ENCODE results near the gene MDGA2.

MDGA2 gene

GRCh38 chr14:47471075-47471474, 204.3 kb downstream of the MDGA2 start:
- DNase-seq, result no peak

GRCh38 chr14:47466916-47467315, 208.5 kb downstream of the MDGA2 start:
- DNase-seq, result no peak

DNA sequence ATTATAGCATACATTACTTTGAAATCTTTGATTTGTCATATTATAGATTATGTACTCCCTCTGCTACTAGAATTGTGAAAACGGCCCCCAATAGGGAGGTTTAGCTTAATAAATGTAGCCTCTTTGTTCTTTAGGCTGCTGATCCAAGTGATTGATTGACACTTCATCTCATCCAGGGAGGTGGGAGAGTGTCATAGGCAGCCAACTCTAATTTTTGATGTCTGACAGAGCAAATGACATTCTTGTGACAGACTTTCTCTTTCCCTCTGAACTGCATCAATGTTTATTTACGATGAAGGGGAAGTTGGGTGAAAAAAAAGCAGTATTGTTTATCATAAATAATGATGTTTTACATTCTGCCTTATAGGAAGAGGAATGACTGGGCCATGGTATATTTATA, 221.4 kb downstream of the MDGA2 start:
- no peak for DNase-seq

GRCh38 chr14:47447076-47447475, 228.3 kb downstream of the MDGA2 start:
- DNase-seq, result no peak

GRCh38 chr14:47442211-47442610, 233.2 kb downstream of the MDGA2 start:
- DNase-seq, result no peak

- no peak for DNase-seq
These were observed 235.5 kb downstream of the MDGA2 start for GRCh38 chr14:47439953-47440352.

DNA sequence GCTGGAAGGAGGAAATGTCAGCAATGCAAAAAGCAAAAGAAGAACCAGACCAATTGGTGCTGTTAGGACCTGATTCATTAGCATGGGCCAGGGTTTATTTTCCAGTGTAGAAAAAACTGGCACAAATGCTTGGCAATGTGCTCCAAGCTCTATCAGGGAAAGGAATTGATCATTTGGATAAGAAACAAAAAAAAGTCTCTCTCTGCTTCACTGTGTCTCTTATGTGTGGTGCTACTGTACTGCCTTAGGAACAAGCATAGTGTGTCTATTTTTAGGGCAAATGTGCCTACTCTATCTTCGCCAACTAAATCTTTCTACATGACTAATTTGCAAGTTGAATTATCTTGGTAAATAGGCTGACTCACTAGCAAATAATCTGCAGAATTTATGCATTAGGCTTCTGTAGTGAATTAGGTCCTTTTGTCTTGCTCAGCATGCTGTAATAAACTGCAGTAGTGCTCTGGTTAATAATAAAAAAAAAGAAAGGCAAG, 236.7 kb downstream of the MDGA2 start:
- no peak for DNase-seq

DNA sequence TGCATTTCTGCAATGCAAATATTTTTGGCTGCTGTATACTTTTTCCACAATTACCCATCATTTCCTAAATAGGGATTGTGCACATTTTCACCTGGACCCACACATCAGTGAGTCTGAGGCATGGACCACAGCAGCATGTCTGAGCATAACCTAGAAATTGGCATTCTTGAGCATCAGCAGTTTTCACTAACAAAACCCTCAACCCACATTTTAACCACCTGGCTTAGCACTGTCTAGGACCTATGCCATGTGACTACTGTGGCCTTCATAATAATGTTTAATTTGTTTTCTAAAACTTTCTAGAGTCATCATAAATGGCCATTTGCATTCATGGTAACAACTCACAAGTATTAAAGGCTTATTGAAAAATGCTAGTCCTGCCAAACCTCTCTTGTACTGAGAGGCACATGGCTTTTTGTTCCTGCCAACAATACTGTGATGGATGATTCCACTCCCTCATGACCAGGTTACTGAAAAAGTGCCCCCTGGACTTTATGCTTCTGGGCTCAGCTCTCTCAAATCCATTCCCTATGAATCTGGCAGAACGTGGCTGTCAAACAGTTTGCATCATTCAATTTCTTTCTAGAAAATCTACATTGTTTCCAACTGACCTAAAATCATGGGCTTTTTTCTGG, 240.0 kb downstream of the MDGA2 start:
- DNase-seq, result no peak

- DNase-seq, result no peak
These were observed 247.8 kb downstream of the MDGA2 start for GRCh38 chr14:47427629-47428028.

DNA sequence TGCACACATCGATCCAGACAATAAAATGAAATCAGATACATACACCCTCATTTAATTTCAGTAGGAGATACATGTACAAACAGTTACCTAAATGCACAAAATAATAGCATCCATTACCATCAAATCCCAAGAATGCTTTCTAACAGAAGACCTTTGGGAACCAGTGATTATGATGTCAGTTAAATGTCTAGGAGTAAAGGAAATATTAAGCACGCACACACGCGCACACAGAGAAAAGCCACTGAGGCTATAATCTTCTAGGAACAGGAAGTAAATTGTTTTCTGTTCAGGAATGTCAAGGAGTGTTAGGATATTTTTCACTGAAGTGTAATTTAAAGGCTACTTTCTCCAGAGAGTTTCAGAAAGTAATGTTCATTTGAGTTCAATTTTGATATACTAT, 250.1 kb downstream of the MDGA2 start:
- DNase-seq, result no peak

DNA sequence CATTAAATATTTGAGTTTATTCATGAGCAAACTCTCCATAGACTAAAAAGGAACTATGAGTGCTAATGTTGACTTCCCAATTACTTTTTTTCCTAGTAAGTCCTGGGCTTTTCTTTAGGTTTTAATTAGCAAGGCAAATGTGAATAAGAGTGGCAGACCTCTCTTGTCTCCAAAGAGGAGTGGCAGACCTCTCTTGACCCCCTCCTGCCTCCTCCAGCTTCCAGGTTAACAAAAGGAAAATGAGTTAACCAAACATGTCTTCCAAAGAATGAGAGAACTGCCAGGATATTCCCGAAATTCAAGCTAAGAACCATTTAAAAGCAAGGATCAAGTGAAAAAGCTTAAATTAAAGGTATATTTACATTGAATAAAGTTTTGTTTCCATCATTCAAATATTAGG, 253.2 kb downstream of the MDGA2 start:
- no peak for DNase-seq

DNA sequence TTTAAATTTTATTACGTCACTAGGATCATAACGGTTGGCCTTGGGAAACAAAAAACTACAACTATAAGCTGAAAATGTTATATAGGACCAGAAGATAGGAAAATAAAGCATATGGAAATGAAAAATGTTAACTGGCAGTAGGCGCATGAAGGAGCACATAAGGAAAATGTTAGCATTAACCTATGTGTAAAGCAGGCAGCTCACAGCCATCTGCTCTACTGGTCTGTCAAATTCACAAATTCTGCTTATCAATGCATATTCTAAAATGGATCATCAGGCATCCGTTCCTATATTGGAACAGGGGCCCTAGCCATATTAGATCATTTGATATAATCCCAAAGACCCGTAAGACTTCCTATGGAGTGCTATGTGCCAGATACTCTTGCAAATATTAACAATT, 263.9 kb downstream of the MDGA2 start:
- DNase-seq, result no peak

- no peak for DNase-seq
These were observed 283.1 kb downstream of the MDGA2 start for GRCh38 chr14:47392326-47392725.

GRCh38 chr14:47390831-47391504, 284.4 kb downstream of the MDGA2 start:
- DNase-seq, result no peak

GRCh38 chr14:47389535-47389934, 285.9 kb downstream of the MDGA2 start:
- DNase-seq, result no peak

GRCh38 chr14:47366006-47366405, 309.4 kb downstream of the MDGA2 start:
- no peak for DNase-seq

- no peak for DNase-seq
These were observed 310.2 kb downstream of the MDGA2 start for GRCh38 chr14:47365233-47365632.

- no peak for DNase-seq
These were observed 322.2 kb downstream of the MDGA2 start for GRCh38 chr14:47353186-47353585.

GRCh38 chr14:47346849-47347248, 328.6 kb downstream of the MDGA2 start:
- DNase-seq, result no peak

DNA sequence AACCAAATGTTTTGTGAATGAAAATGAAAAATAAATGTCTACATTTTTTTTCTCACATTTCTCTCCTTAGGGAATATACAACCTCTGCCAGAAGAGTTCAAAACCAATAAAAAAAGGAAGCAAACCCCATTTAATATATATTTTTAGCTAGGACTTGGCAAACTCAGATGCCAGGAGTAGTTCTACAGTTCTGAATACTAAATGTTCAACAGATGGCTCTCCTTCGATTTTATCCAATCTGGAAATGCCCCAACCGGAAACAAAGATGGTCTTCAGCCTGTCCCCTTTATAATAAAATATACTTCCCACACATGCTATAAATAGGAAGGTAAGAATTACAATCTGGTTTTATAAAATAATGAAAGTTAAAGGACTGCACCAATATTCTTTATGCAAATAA, 330.4 kb downstream of the MDGA2 start:
- DNase-seq, result no peak

DNA sequence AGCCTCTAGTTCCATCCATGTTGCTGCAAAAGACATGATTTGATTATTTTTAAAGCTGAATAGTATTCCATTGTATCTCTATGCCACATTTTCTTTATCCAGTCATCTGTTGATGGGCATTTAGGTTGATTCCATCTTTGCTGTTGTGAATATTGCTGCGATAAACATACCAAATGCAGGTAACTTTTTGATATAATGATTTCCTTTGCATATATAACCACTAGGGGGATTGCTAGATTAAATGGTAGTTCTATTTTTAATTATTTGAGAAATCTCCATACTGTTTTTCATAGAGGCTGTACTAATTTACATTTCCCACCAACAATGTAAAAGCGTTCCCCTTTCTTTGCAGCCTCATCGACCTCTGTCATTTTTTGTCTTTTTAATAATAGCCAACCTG, 342.5 kb downstream of the MDGA2 start:
- DNase-seq, result no peak

GRCh38 chr14:47332106-47332505, 343.3 kb downstream of the MDGA2 start:
- DNase-seq, result no peak

- DNase-seq, result no peak
These were observed 347.0 kb downstream of the MDGA2 start for GRCh38 chr14:47328376-47328775.

DNA sequence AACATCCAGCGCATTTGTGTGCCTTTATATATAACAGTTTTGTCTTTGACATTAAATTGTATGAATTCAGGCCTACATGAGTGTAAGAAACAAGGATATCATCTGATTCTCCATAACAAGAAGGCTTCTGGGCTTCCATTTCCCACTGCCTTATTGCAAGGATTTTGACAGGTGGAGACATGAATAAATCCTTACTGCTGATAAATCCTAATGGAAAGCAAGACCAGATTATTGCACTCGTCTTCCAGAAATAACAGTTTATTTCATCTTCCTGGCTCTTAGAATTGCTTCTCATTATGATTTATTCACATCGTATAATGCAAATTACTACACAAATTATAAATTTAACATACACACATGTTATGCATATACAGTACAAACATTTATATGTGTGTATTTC, 348.1 kb downstream of the MDGA2 start:
- no peak for DNase-seq

DNA sequence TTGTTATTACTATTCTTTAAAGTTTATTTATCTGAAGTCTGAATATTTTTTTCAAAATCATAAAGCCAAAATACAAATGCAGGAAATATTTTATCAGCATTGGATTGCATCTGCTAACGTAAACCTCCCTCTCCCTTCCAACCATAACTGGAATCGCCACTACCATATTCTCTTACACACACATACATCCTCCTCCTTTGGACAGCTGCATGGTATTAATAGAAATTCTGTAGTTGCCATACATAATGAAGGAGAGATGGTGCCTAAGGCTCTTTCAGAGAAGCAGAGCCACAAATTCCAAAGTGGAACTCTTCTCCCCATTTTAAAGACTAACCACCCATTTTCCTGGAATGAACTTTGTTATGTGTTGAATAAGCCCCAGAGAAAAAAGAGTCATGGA, 352.7 kb downstream of the MDGA2 start:
- no peak for DNase-seq
